ENCODE measurements around the gene MARCHF5. TPM values are rescaled to one million over a fixed set of nuclear protein-coding genes. Genes with fewer than 3 reads are reported as not detected.

MARCHF5 gene
- total and polyA plus RNA-seq, 2 of the 8 experiments (the other 6 are each of a cell fraction or from before 2014, with no cell fraction given): 8.7 to 26.8 TPM

- Histone ChIP-seq H2BK15ac (ENCODE audit: low read length) (no peak overlapping the region), H3K4me3 (ENCODE audit: extremely low read depth in 1 of 4, insufficient read depth in 2 of 4, low read depth in 3 of 4, low read length in 4 of 4) (no peak overlapping the region), H4K8ac (ENCODE audit: extremely low read depth, insufficient read depth, low read length) (no peak overlapping the region), H3K23me2 (ENCODE audit: low read depth, low read length) (peaks cover 10% of the 10 kb centered on the region), H2BK12ac (ENCODE audit: low read depth, low read length) (no peak overlapping the region), H3K9ac (replicated peaks in 1 of 4; ENCODE audit: extremely low read depth in 1 of 4, low read depth in 3 of 4, low read length in 3 of 4) (no peak overlapping the region), H2BK120ac (replicated peaks; ENCODE audit: low read depth, low read length) (no peak overlapping the region), H2AFZ (ENCODE audit: low read length) (no peak overlapping the region), H4K5ac (ENCODE audit: insufficient read length, low read depth, low read length) (no peak overlapping the region), H3K4ac (replicated peaks; ENCODE audit: insufficient read length, low read depth, low read length) (no peak overlapping the region), H3K79me2 (ENCODE audit: control insufficient read depth in 1 of 2, insufficient read depth in 2 of 2, low read length in 2 of 2) (no peaks in the 10 kb centered on the region), H3K27me3 (replicated peaks in 1 of 4; ENCODE audit: control insufficient read depth in 3 of 4, extremely low read depth in 1 of 4, insufficient read depth in 3 of 4, low read length in 3 of 4) (peaks cover 0 to 6% (median 4%) of the 10 kb centered on the region in 4 experiments; a peak in 4 of 7 replicates), H3K14ac (ENCODE audit: insufficient read length) (no peak overlapping the region), H3K79me1 (ENCODE audit: low read depth, low read length) (no peaks in the 10 kb centered on the region), H3K4me2 (ENCODE audit: insufficient read depth in 1 of 2, low read depth in 2 of 2, low read length in 2 of 2) (no peak overlapping the region), H3K4me1 (replicated peaks in 1 of 4; ENCODE audit: control insufficient read depth in 3 of 4, insufficient read depth in 4 of 4, low read length in 3 of 4) (peaks cover 0 to 5% (median 2%) of the 10 kb centered on the region in 4 experiments; a peak in 1 of 7 replicates), H2BK20ac (ENCODE audit: low read length) (no peak overlapping the region), H3K18ac (ENCODE audit: extremely low read depth, low read length) (no peak overlapping the region), H3K27ac (ENCODE audit: low read depth, low read length) (no peak overlapping the region), H4K91ac (replicated peaks; ENCODE audit: insufficient read length, low read length) (no peak overlapping the region), H3K36me3 (ENCODE audit: control insufficient read depth in 2 of 4, insufficient read depth in 4 of 4, low read length in 3 of 4) (no peaks in the 10 kb centered on the region), H2AK5ac (ENCODE audit: low read depth, low read length) (no peak overlapping the region), H4K20me1 (replicated peaks in 1 of 2; ENCODE audit: control insufficient read depth in 1 of 2, insufficient read depth in 2 of 2, low read length in 2 of 2) (no peaks in the 10 kb centered on the region), H2BK5ac (ENCODE audit: low read depth, low read length) (no peak overlapping the region), H3K23ac (ENCODE audit: insufficient read length) (no peak overlapping the region), H3K9me3 (ENCODE audit: insufficient read depth in 2 of 2, low read depth in 1 of 2, low read length in 1 of 2) (no peaks in the 10 kb centered on the region), H3K56ac (replicated peaks; ENCODE audit: insufficient read length, low read depth, low read length) (no peak overlapping the region)
- 96% methylated on average over 2 of the region's 3 CpGs; no CpG with 5 or more reads in 1 of the 2 experiments for WGBS, 2 experiments (ENCODE audit: extremely low coverage in 1 of 2, insufficient coverage in 1 of 2, insufficient read length in 1 of 2, insufficient replicate concordance in 2 of 2, low coverage in 1 of 2, low lambda C conversion rate in 2 of 2, missing lambda C conversion rate in 1 of 2)
- ChIA-PET CTCF (ENCODE audit: partially characterized antibody) (interaction anchor here (0.6 to 0.9 kb wide), 2 partner anchors 28 to 144 kb away, joined by 3 read pairs; no protein-coding TSS in a partner anchor), POLR2A (ENCODE audit: partially characterized antibody) (no interaction called here)
- no peak for FAIRE-seq
- DNase-seq (ENCODE audit: low read depth in 1 of 2, low spot score in 2 of 2): no peak
- TF ChIP-seq YY1 (IDR thresholded peaks at IDR 0.05; ENCODE audit: low read depth, low read length) (no peak), MAFK (IDR thresholded peaks at IDR 0.05; ENCODE audit: low read depth, low read length) (no peak), POU5F1 (IDR thresholded peaks at IDR 0.05; ENCODE audit: low read depth, low read length) (no peak), SP2 (IDR thresholded peaks at IDR 0.05; ENCODE audit: low read length) (no peak), CREB1 (IDR thresholded peaks at IDR 0.05) (no peak), NANOG (IDR thresholded peaks at IDR 0.05; ENCODE audit: insufficient read depth, low read depth, low read length, poor library complexity, severe bottlenecking) (no peak), TEAD4 (IDR thresholded peaks at IDR 0.05; ENCODE audit: low read depth, low read length) (no peak)
Observed at GRCh38 chr10:92244796-92245195, 46.2 kb upstream of the MARCHF5 start.

Data from H1 (cell line).